GM12878 (cell line): ENCODE data around the gene HEPHL1. TPM values are rescaled to one million over a fixed set of nuclear protein-coding genes. Genes with fewer than 3 reads are reported as not detected.

Experiments used
- ATAC-seq: fragments of 200-7000 bp; cut with Tn5 transposase; 3 replicates; pipeline ENCODE4 v1.9.1; 2020; ENCODE audit warnings: mild to moderate bottlenecking, moderate library complexity
- BruUV-seq: library from RNA; stranded (reverse); fragments of 400-500 nt; replicated peaks from 2 replicates; lab custom pipeline; 2021; lab: Mats Ljungman, UMichigan
- CTCF ChIA-PET: fragments of 300-600 bp; sonication (Branson Sonifier 250); formaldehyde crosslinking; extraction: SDS; loops from one replicate; lab custom pipeline; 2021; ENCODE audit warnings: inconsistent platforms; lab: Yijun Ruan, JAX
- POLR2A ChIA-PET: fragments of 350-600 bp; formaldehyde crosslinking; extraction: SDS; loops from one replicate; lab custom pipeline; 2021; ENCODE audit warnings: inconsistent platforms; lab: Charles Lee
- RAD21 ChIA-PET: fragments of 300-600 bp; sonication (Branson Sonifier 250); formaldehyde crosslinking; loops from one replicate; lab custom pipeline; 2023; ENCODE audit warnings: antibody characterized with exemption; ENCODE audit not compliant: unreplicated experiment; lab: Charles Lee
- SMC1A ChIA-PET: fragments of 300-600 bp; sonication (Branson Sonifier 250); formaldehyde crosslinking; loops from one replicate; lab custom pipeline; 2023; ENCODE audit not compliant: unreplicated experiment, uncharacterized antibody; lab: Charles Lee
- DNase-seq: peaks from one replicate; pipeline ENCODE4 v3.0.0-alpha.2; 2011; ENCODE audit warnings: low read depth, low spot score
- FAIRE-seq: peaks from 3 replicates; lab custom pipeline; 2011; peaks lifted over from hg19 to GRCh38; lab: Jason Lieb, UNC
- H2AFZ ChIP-seq: 2 replicates; pipeline ENCODE4 v1.6.0; 2011; ENCODE audit warnings: low read depth, low read length, control low read depth; ENCODE audit not compliant: control insufficient read depth
- H3K27ac ChIP-seq: 2 replicates; pipeline ENCODE4 v1.5.1; 2011; ENCODE audit warnings: control low read depth; ENCODE audit not compliant: control insufficient read depth, insufficient read depth
- H3K27me3 ChIP-seq, 2 experiments: replicated peaks in 1 of 2; 2 replicates each; pipeline versions ENCODE4 v1.6.0 to v1.6.1; 2011; ENCODE audit warnings: low read length in 1 of 2; ENCODE audit not compliant: control insufficient read depth in 2 of 2, insufficient read depth in 2 of 2
- H3K36me3 ChIP-seq, 2 experiments: 2 replicates each; pipeline ENCODE4 v1.5.1; 2011; ENCODE audit warnings: low read length in 1 of 2; ENCODE audit not compliant: control insufficient read depth in 2 of 2, insufficient read depth in 2 of 2
- H3K4me1 ChIP-seq: 2 replicates; pipeline ENCODE4 v1.6.1; 2011; ENCODE audit warnings: mild to moderate bottlenecking, low read length, moderate library complexity, mixed read lengths; ENCODE audit not compliant: control insufficient read depth, insufficient read depth
- H3K4me2 ChIP-seq: 2 replicates; pipeline ENCODE4 v1.6.0; 2011; ENCODE audit warnings: control low read depth; ENCODE audit not compliant: control insufficient read depth, insufficient read depth
- H3K4me3 ChIP-seq: fragments of 200-600 bp; sonication (generic); 2 replicates; pipeline ENCODE4 v1.5.1; 2016
- H3K79me2 ChIP-seq: 2 replicates; pipeline ENCODE4 v1.6.0; 2011; ENCODE audit warnings: low read length; ENCODE audit not compliant: control insufficient read depth, insufficient read depth
- H3K9ac ChIP-seq: 2 replicates; pipeline ENCODE4 v1.8.0; 2011; ENCODE audit warnings: low read length, control low read depth, mixed read lengths; ENCODE audit not compliant: control insufficient read depth, insufficient read depth
- H3K9me3 ChIP-seq: replicated peaks from 3 replicates; pipeline ENCODE4 v1.5.1; 2011; ENCODE audit warnings: mild to moderate bottlenecking, low read length; ENCODE audit not compliant: control insufficient read depth, insufficient read depth
- H4K20me1 ChIP-seq: 2 replicates; pipeline ENCODE4 v1.6.0; 2011; ENCODE audit not compliant: control insufficient read depth, insufficient read depth
- ATF2 ChIP-seq: IDR thresholded peaks from 2 replicates; pipeline ENCODE4 v1.6.1; 2012; ENCODE audit warnings: low read length, inconsistent platforms
- BHLHE40 ChIP-seq, 2 experiments: fragments of 450-650 bp in 1 of 2; IDR thresholded peaks; 2 replicates each; pipeline ENCODE4 v1.6.1; 2011 to 2017; ENCODE audit warnings: low read depth in 2 of 2, borderline replicate concordance in 1 of 2, improper control_type of control experiment in 1 of 2, low read length in 1 of 2, mild to moderate bottlenecking in 1 of 2
- CTCF ChIP-seq, 3 experiments: IDR thresholded peaks in 2 of 3; conservative IDR thresholded peaks in 1 of 3; 2 replicates each; pipeline ENCODE4 v1.5.1; 2011; ENCODE audit warnings: low read depth in 3 of 3, low read length in 3 of 3, mild to moderate bottlenecking in 3 of 3, control low read depth in 2 of 3, moderate library complexity in 2 of 3, inconsistent platforms in 1 of 3, mixed read lengths in 1 of 3; ENCODE audit not compliant: control insufficient read depth in 2 of 3, insufficient read depth in 1 of 3; ENCODE audit errors: extremely low read depth in 1 of 3
- EED ChIP-seq: sonication (generic); IDR thresholded peaks from 2 replicates; pipeline ENCODE4 v1.6.1; 2016; ENCODE audit warnings: antibody characterized with exemption, low read depth
- FOXM1 ChIP-seq: IDR thresholded peaks from 2 replicates; pipeline ENCODE4 v1.6.1; 2012; ENCODE audit warnings: low read depth, mild to moderate bottlenecking, inconsistent platforms, low read length, moderate library complexity
- IKZF1 ChIP-seq: fragments of 450-650 bp; conservative IDR thresholded peaks from 2 replicates; pipeline ENCODE4 v1.6.1; 2017; ENCODE audit warnings: antibody characterized with exemption, mild to moderate bottlenecking
- JUNB ChIP-seq: IDR thresholded peaks from 2 replicates; pipeline ENCODE4 v1.6.1; 2016; ENCODE audit warnings: antibody characterized with exemption, mild to moderate bottlenecking
- NFIC ChIP-seq: IDR thresholded peaks from 2 replicates; pipeline ENCODE4 v1.6.1; 2012; ENCODE audit warnings: low read depth, mild to moderate bottlenecking, inconsistent platforms, low read length, moderate library complexity
- NR2F1 ChIP-seq: fragments of 450-650 bp; conservative IDR thresholded peaks from 2 replicates; pipeline ENCODE4 v1.6.1; 2017; ENCODE audit warnings: mild to moderate bottlenecking
- PAX5 ChIP-seq: IDR thresholded peaks from 2 replicates; pipeline ENCODE4 v1.6.1; 2011; ENCODE audit warnings: low read depth, low read length, borderline replicate concordance
- POLR2AphosphoS5 ChIP-seq: IDR thresholded peaks from 2 replicates; pipeline ENCODE4 v1.6.1; 2011; ENCODE audit warnings: mild to moderate bottlenecking, low read length, inconsistent platforms
- SMC3 ChIP-seq: IDR thresholded peaks from 2 replicates; pipeline ENCODE4 v1.6.1; 2011; ENCODE audit warnings: low read length, improper control_type of control experiment, borderline replicate concordance
- SUZ12 ChIP-seq: fragments of 200-600 bp; sonication (generic); IDR thresholded peaks from one replicate; pipeline ENCODE4 v1.6.1; 2018; ENCODE audit warnings: antibody characterized with exemption, mild to moderate bottlenecking; ENCODE audit not compliant: unreplicated experiment
- TAF1 ChIP-seq: IDR thresholded peaks from 2 replicates; pipeline ENCODE4 v1.6.1; 2011; ENCODE audit warnings: mild to moderate bottlenecking, low read depth, low read length, borderline replicate concordance
- TARDBP ChIP-seq: IDR thresholded peaks from 2 replicates; pipeline ENCODE4 v1.6.1; 2016; ENCODE audit warnings: borderline replicate concordance
- TCF7 ChIP-seq: IDR thresholded peaks from 2 replicates; pipeline ENCODE4 v1.6.1; 2014; ENCODE audit warnings: antibody characterized with exemption, borderline replicate concordance
- ZNF207 ChIP-seq: fragments of 450-650 bp; IDR thresholded peaks from 2 replicates; pipeline ENCODE4 v1.6.1; 2014; ENCODE audit warnings: antibody characterized with exemption, mild to moderate bottlenecking, borderline replicate concordance
- WGBS: methylation state at CpG from one replicate; pipeline ENCODE4 v1.1.6; 2016; ENCODE audit warnings: low lambda C conversion rate; ENCODE audit not compliant: insufficient replicate concordance, insufficient coverage; ENCODE audit errors: missing lambda C conversion rate; 5-methylcytosine and 5-hydroxymethylcytosine counted together
- in situ Hi-C: fragments of 300-500 bp; cut with MboI; formaldehyde crosslinking; loops from 9 replicates; pipeline ENCODE4 v1.14.3; 2018; ENCODE audit warnings: mixed read lengths
- intact Hi-C: fragments of 100-400 bp; cut with micrococcal nuclease; formaldehyde crosslinking; loops from one replicate; pipeline ENCODE4 v1.14.2; 2022; ENCODE audit not compliant: unreplicated experiment
- polyA plus RNA-seq, 11 experiments: library from polyadenylated mRNA; depleted of rRNA in 4 of 11; unstranded in 6 of 11; stranded (reverse) in 5 of 11; fragments of >200 nt; fragmentation: Nextera tagmentation in 4 of 11; fragmentation: Illumina TruSeq in 1 of 11; extraction: Ambion mirVana in 4 of 11; extraction: Trizol in 1 of 11; gene quantifications; 1 replicate in 1 of 11; 2 replicates in 10 of 11; pipeline versions ENCODE4 v1.2.1 to v1.2.3, GENCODE V29; 2011 to 2016; ENCODE audit warnings: inconsistent platforms in 2 of 11, missing spikeins in 2 of 11, low read depth in 1 of 11
- total RNA-seq, 4 experiments: library from RNA; depleted of rRNA in 3 of 4; stranded (reverse); fragments of >200 nt in 3 of 4; fragmentation: Illumina TruSeq in 1 of 4; extraction: Trizol in 1 of 4; gene quantifications; 2 replicates each; pipeline versions ENCODE4 v1.2.1 to v1.2.3, GENCODE V29; 2013 to 2021

HEPHL1 gene
- total and polyA plus RNA-seq, 10 of the 15 experiments (the other 5 are each of a cell fraction or from before 2014, with no cell fraction given) = 0.02 to 0.08 (median 0.05) TPM; not detected in 6

GRCh38 chr11:93988455-93988854, 32.7 kb upstream of the HEPHL1 start:
- no peak for TF ChIP-seq FOXM1
- TF ChIP-seq TARDBP = no peak
- no peak for TF ChIP-seq SMC3
- no peak for TF ChIP-seq TAF1
- no peak for TF ChIP-seq POLR2AphosphoS5
- TF ChIP-seq JUNB = no peak
- TF ChIP-seq TCF7 = no peak
- no peak for TF ChIP-seq NR2F1
- TF ChIP-seq PAX5 = no peak
- no peak for TF ChIP-seq IKZF1
- no peak for TF ChIP-seq EED
- DNase-seq = no peak
- Histone ChIP-seq H3K4me1 (no peaks in the 10 kb centered on the region), H2AFZ (no peak overlapping the region), H3K27me3 (no peaks in the 10 kb centered on the region), H3K9me3 (no peaks in the 10 kb centered on the region; the same call in 2 of the 3 replicates), H3K36me3 (no peaks in the 10 kb centered on the region), H3K9ac (no peak overlapping the region), H4K20me1 (no peaks in the 10 kb centered on the region), H3K27ac (no peak overlapping the region), H3K79me2 (no peaks in the 10 kb centered on the region), H3K4me3 (no peak overlapping the region), H3K4me2 (no peak overlapping the region)
- in situ Hi-C loops = no loop called here
- intact Hi-C loops = no loop called here
- CTCF ChIA-PET = no interaction called here
- SMC1A ChIA-PET = no interaction called here
- POLR2A ChIA-PET = no interaction called here
- no peak for ATAC-seq
- WGBS = 0% methylated on average over 1 of the region's 1 CpG
- RAD21 ChIA-PET = no interaction called here
- no TSS peak for BruUV-seq
- FAIRE-seq = no peak

GRCh38 chr11:93988912-93989311, 32.2 kb upstream of the HEPHL1 start:
- Histone ChIP-seq H3K4me3 (no peak overlapping the region), H3K9ac (no peak overlapping the region), H3K79me2 (no peaks in the 10 kb centered on the region), H3K36me3 (no peaks in the 10 kb centered on the region), H3K4me1 (no peaks in the 10 kb centered on the region), H3K27me3 (no peaks in the 10 kb centered on the region), H3K9me3 (no peaks in the 10 kb centered on the region; the same call in 2 of the 3 replicates), H2AFZ (no peak overlapping the region), H3K27ac (no peak overlapping the region), H3K4me2 (no peak overlapping the region), H4K20me1 (no peaks in the 10 kb centered on the region)
- ChIA-PET POLR2A (no interaction called here), RAD21 (no interaction called here), SMC1A (no interaction called here), CTCF (no interaction called here)
- no peak for DNase-seq
- FAIRE-seq = no peak
- intact Hi-C loops (no loop called here), in situ Hi-C loops (no loop called here)
- 20% methylated on average over 3 of the region's 3 CpGs for WGBS
- BruUV-seq = no TSS peak
- no peak for ATAC-seq
- TF ChIP-seq SUZ12 (no peak), NFIC (no peak), ATF2 (no peak), IKZF1 (no peak), BHLHE40 (IDR thresholded peaks at IDR 0.05; ENCODE audit: borderline replicate concordance in 1 of 2, low read depth in 2 of 2, low read length in 1 of 2) (no peak), CTCF (IDR thresholded peaks at IDR 0.05 in 2 of 3, conservative IDR thresholded peaks at IDR 0.05 in 1 of 3; ENCODE audit: control insufficient read depth in 2 of 3, extremely low read depth in 1 of 3, insufficient read depth in 1 of 3, low read depth in 3 of 3, low read length in 3 of 3) (no peak), FOXM1 (no peak), ZNF207 (no peak), JUNB (no peak)
